K562 (cell line): ENCODE results near the gene DEGS2. TPM values are rescaled to one million over a fixed set of nuclear protein-coding genes. Genes with fewer than 3 reads are reported as not detected.

Experiments used
- CREBBP ChIP-seq: IDR thresholded peaks from one replicate; pipeline ENCODE4 v1.6.1; 2012; ENCODE audit warnings: low read depth, mild to moderate bottlenecking, control low read depth, inconsistent platforms, low read length
- CXXC5 ChIP-seq: fragments of 250-450 bp; sonication (Bioruptor Pico); IDR thresholded peaks from 2 replicates; pipeline ENCODE4 v1.8.0; 2022; ENCODE audit warnings: inconsistent platforms, mild to moderate bottlenecking, moderate library complexity
- DACH1 ChIP-seq: fragments of 450-650 bp; IDR thresholded peaks from 2 replicates; pipeline ENCODE4 v1.6.1; 2018; ENCODE audit not compliant: partially characterized antibody
- E2F4 ChIP-seq: sonication (generic); formaldehyde crosslinking; IDR thresholded peaks from 2 replicates; pipeline ENCODE4 v1.8.0; 2022; ENCODE audit warnings: mild to moderate bottlenecking, low read depth, missing genetic modification reagents
- EZH2 ChIP-seq: IDR thresholded peaks from 2 replicates; pipeline ENCODE4 v1.6.1; 2012; ENCODE audit warnings: low read depth, mild to moderate bottlenecking, inconsistent platforms, low read length, borderline replicate concordance
- HOXB6 ChIP-seq: fragments of 250-450 bp; sonication (Bioruptor Pico); IDR thresholded peaks from 2 replicates; pipeline ENCODE4 v1.5.1; 2022; ENCODE audit warnings: mild to moderate bottlenecking, borderline replicate concordance
- KAT2B ChIP-seq: IDR thresholded peaks from one replicate; pipeline ENCODE4 v1.6.1; 2012; ENCODE audit warnings: low read depth, mild to moderate bottlenecking, control low read depth, inconsistent platforms, low read length, moderate library complexity
- PHTF2 ChIP-seq: fragments of 250-450 bp; sonication (Bioruptor Pico); IDR thresholded peaks from 2 replicates; pipeline ENCODE4 v1.5.0; 2021; ENCODE audit warnings: mild to moderate bottlenecking
- PYGO2 ChIP-seq: fragments of 450-650 bp; IDR thresholded peaks from 2 replicates; pipeline ENCODE4 v1.6.1; 2016; ENCODE audit warnings: mild to moderate bottlenecking, missing genetic modification characterization, moderate library complexity, missing compliant biosample characterization
- RFX1 ChIP-seq: fragments of 450-650 bp; IDR thresholded peaks from 2 replicates; pipeline ENCODE4 v1.6.1; 2016; ENCODE audit warnings: mild to moderate bottlenecking, moderate library complexity
- SMARCC2 ChIP-seq: fragments of 450-650 bp; IDR thresholded peaks from 2 replicates; pipeline ENCODE4 v1.6.1; 2017; ENCODE audit warnings: antibody characterized with exemption, moderate library complexity, mild to moderate bottlenecking, low read depth
- SREBF1 ChIP-seq: fragments of 150-350 bp; IDR thresholded peaks from 2 replicates; pipeline ENCODE4 v1.6.1; 2014; ENCODE audit warnings: antibody characterized with exemption, low read depth, low read length, borderline replicate concordance
- STAT5A ChIP-seq: IDR thresholded peaks from 2 replicates; pipeline ENCODE4 v1.6.1; 2012; ENCODE audit warnings: low read length, inconsistent platforms, borderline replicate concordance
- STAT6 ChIP-seq: sonication (generic); formaldehyde crosslinking; IDR thresholded peaks from 2 replicates; pipeline ENCODE4 v1.8.1; 2023; ENCODE audit warnings: mild to moderate bottlenecking, missing genetic modification reagents
- TEAD1 ChIP-seq, 2 experiments: fragments of 450-650 bp in 1 of 2; sonication (generic) in 1 of 2; formaldehyde crosslinking; IDR thresholded peaks; 2 replicates each; pipeline versions ENCODE4 v1.4.0 to v1.8.0; 2020 to 2022; ENCODE audit warnings: mild to moderate bottlenecking in 2 of 2, missing genetic modification reagents in 1 of 2
- TFAM ChIP-seq: fragments of 250-450 bp; sonication (Bioruptor Pico); conservative IDR thresholded peaks from 2 replicates; pipeline ENCODE4 v1.5.0; 2021; ENCODE audit warnings: mild to moderate bottlenecking, moderate library complexity
- THAP12 ChIP-seq: fragments of 250-450 bp; sonication (Bioruptor Pico); IDR thresholded peaks from 2 replicates; pipeline ENCODE4 v1.9.0; 2021; ENCODE audit warnings: mild to moderate bottlenecking, inconsistent platforms
- ZFP1 ChIP-seq: fragments of 450-650 bp; formaldehyde crosslinking; IDR thresholded peaks from 2 replicates; pipeline ENCODE4 v1.4.0; 2020; ENCODE audit warnings: mild to moderate bottlenecking, mixed read lengths
- ZNF277 ChIP-seq: fragments of 250-450 bp; sonication (Bioruptor Pico); IDR thresholded peaks from 2 replicates; pipeline ENCODE4 v1.8.0; 2022; ENCODE audit warnings: inconsistent platforms, mild to moderate bottlenecking, moderate library complexity, borderline replicate concordance
- ZZZ3 ChIP-seq: fragments of 450-650 bp; IDR thresholded peaks from 2 replicates; pipeline ENCODE4 v1.6.1; 2016; ENCODE audit warnings: antibody characterized with exemption, mild to moderate bottlenecking, moderate library complexity
- polyA plus RNA-seq, 8 experiments: library from polyadenylated mRNA; depleted of rRNA in 4 of 8; stranded (reverse) in 5 of 8; unstranded in 3 of 8; fragments of >200 nt; fragmentation: Nextera tagmentation in 2 of 8; fragmentation: Illumina TruSeq in 1 of 8; extraction: Ambion mirVana in 2 of 8; extraction: Trizol in 1 of 8; gene quantifications; 2 replicates each; pipeline versions ENCODE4 v1.2.1 to v1.2.3, GENCODE V29; 2011 to 2014; ENCODE audit warnings: inconsistent platforms in 1 of 8, missing spikeins in 1 of 8
- total RNA-seq, 7 experiments: library from RNA; depleted of rRNA in 6 of 7; stranded (reverse); fragments of >200 nt in 6 of 7; fragmentation: Illumina TruSeq in 2 of 7; extraction: Trizol in 2 of 7; gene quantifications; 2 replicates each; pipeline versions ENCODE4 v1.2.1 to v1.2.3, GENCODE V29; 2011 to 2021; ENCODE audit warnings: low replicate concordance in 1 of 7

DEGS2 gene
- total and polyA plus RNA-seq, 9 of the 15 experiments (the other 6 are each of a cell fraction or from before 2014, with no cell fraction given): 0.22 to 2.9 (median 0.70) TPM

GRCh38 chr14:100192672-100193416 is 33.4 kb upstream of the DEGS2 start (continued):
- TF ChIP-seq ZNF277 (CRISPR knock-in tag) (no peak), CXXC5 (CRISPR knock-in tag) (peak; percentile 77), TFAM (no peak), THAP12 (no peak), HOXB6 (no peak), TEAD1 (CRISPR knock-in tag; IDR thresholded peaks at IDR 0.05) (0 out of 4 replicates have a peak, but pooled peaks of 1 of the 2 experiments have one; percentile 14), ZFP1 (no peak), CREBBP (no peak), DACH1 (no peak), SREBF1 (no peak), E2F4 (CRISPR knock-in tag) (peak; percentile 60; the same call in 1 of the 2 replicates), KAT2B (no peak), STAT5A (no peak), SMARCC2 (0 out of 2 replicates have a peak, but pooled peaks have one; percentile 56), RFX1 (no peak), PYGO2 (tag) (no peak), EZH2 (no peak), PHTF2 (CRISPR knock-in tag) (no peak), ZZZ3 (no peak), STAT6 (no peak)
